ENCODE results near the gene MDM2.

Gene MDM2

DNA sequence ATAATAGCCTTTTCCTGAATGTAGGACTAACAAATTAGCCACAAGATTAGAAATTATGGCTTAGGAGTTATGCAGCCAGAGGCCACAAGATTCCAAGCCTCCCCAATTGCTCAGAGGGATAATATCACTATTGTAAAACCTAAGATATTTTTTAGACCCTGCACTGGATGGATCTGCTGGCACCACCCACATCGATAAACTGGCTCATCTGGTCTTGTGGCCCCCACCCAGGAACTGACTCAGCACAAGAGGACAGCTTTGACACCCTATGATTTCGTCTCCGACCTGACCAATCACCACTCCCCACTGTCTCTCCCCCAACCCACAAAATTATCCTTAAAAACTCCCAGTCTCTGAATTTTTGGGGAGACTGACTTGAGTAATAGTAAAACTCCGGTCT, 70.3 kb downstream of the MDM2 start:
- TF ChIP-seq ZNF8 (CRISPR knock-in tag; IDR thresholded peaks at IDR 0.05) (no peak), ZNF70 (CRISPR knock-in tag; IDR thresholded peaks at IDR 0.05) (no peak), ARNTL (CRISPR knock-in tag; IDR thresholded peaks at IDR 0.05; ENCODE audit: borderline replicate concordance, low read depth) (no peak), ZC3H10 (CRISPR knock-in tag; IDR thresholded peaks at IDR 0.05) (no peak), SNAI2 (CRISPR knock-in tag; IDR thresholded peaks at IDR 0.05) (no peak), ISL1 (CRISPR knock-in tag; IDR thresholded peaks at IDR 0.05) (no peak), ZFP3 (CRISPR knock-in tag; IDR thresholded peaks at IDR 0.05) (no peak), BACH2 (CRISPR knock-in tag; IDR thresholded peaks at IDR 0.05; ENCODE audit: borderline replicate concordance) (no peak), RARB (CRISPR knock-in tag; IDR thresholded peaks at IDR 0.05) (no peak), TCF4 (CRISPR knock-in tag; IDR thresholded peaks at IDR 0.05; ENCODE audit: borderline replicate concordance) (no peak), TOX (CRISPR knock-in tag; IDR thresholded peaks at IDR 0.05; ENCODE audit: borderline replicate concordance) (no peak), ESRRG (CRISPR knock-in tag; IDR thresholded peaks at IDR 0.05) (no peak)
- TF ChIP-seq, protein P1, sequence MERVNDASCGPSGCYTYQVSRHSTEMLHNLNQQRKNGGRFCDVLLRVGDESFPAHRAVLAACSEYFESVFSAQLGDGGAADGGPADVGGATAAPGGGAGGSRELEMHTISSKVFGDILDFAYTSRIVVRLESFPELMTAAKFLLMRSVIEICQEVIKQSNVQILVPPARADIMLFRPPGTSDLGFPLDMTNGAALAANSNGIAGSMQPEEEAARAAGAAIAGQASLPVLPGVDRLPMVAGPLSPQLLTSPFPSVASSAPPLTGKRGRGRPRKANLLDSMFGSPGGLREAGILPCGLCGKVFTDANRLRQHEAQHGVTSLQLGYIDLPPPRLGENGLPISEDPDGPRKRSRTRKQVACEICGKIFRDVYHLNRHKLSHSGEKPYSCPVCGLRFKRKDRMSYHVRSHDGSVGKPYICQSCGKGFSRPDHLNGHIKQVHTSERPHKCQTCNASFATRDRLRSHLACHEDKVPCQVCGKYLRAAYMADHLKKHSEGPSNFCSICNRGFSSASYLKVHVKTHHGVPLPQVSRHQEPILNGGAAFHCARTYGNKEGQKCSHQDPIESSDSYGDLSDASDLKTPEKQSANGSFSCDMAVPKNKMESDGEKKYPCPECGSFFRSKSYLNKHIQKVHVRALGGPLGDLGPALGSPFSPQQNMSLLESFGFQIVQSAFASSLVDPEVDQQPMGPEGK (CRISPR knock-in tag; IDR thresholded peaks at IDR 0.05; ENCODE audit: borderline replicate concordance), result no peak
- ATAC-seq, result no peak

GRCh38 chr12:68878846-68879245, 70.9 kb downstream of the MDM2 start:
- no peak for ATAC-seq
- TF ChIP-seq TOX (CRISPR knock-in tag; IDR thresholded peaks at IDR 0.05; ENCODE audit: borderline replicate concordance), result no peak

GRCh38 chr12:68880660-68881325, 72.8 kb downstream of the MDM2 start:
- ATAC-seq, result no peak
- TF ChIP-seq, protein P2, sequence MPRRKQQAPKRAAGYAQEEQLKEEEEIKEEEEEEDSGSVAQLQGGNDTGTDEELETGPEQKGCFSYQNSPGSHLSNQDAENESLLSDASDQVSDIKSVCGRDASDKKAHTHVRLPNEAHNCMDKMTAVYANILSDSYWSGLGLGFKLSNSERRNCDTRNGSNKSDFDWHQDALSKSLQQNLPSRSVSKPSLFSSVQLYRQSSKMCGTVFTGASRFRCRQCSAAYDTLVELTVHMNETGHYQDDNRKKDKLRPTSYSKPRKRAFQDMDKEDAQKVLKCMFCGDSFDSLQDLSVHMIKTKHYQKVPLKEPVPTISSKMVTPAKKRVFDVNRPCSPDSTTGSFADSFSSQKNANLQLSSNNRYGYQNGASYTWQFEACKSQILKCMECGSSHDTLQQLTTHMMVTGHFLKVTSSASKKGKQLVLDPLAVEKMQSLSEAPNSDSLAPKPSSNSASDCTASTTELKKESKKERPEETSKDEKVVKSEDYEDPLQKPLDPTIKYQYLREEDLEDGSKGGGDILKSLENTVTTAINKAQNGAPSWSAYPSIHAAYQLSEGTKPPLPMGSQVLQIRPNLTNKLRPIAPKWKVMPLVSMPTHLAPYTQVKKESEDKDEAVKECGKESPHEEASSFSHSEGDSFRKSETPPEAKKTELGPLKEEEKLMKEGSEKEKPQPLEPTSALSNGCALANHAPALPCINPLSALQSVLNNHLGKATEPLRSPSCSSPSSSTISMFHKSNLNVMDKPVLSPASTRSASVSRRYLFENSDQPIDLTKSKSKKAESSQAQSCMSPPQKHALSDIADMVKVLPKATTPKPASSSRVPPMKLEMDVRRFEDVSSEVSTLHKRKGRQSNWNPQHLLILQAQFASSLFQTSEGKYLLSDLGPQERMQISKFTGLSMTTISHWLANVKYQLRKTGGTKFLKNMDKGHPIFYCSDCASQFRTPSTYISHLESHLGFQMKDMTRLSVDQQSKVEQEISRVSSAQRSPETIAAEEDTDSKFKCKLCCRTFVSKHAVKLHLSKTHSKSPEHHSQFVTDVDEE (CRISPR knock-in tag; IDR thresholded peaks at IDR 0.05), result no peak
- no peak for TF ChIP-seq GLIS3 (CRISPR knock-in tag; IDR thresholded peaks at IDR 0.05)

DNA sequence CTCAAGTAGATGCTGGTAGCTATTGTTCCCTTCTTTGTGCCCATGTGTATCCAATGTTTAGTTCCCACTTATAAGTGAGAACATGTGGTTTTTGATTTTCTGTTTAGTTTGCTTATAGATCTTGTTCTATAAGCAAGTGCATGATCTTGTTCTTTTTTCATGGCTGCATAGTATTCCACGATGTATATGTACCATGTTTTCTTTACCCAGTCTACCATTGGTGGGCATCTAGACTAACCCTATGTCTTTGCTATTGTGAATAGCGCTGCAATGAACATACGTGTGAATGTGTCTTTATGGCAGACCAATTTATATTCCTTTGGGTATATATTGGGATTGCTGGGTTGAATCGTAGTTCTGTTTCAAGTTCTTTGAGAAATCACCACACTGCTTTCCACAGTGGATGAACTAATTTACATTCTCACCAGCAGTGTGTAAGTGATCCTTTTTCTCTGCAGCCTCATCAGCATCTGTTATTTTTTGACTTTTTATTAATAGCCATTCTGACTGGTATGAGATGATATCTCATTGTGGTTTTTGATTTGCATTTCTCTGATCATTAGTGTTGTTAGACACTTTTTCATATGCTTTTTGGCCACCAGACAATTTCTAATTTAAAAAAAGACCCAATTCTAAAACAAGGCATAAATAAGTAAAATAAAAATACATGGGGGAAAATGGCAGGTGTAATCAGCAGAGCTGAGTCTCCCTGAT, 74.4 kb downstream of the MDM2 start:
- no peak for TF ChIP-seq CSDC2 (CRISPR knock-in tag; IDR thresholded peaks at IDR 0.05)
- no peak for TF ChIP-seq OSR1 (CRISPR knock-in tag; IDR thresholded peaks at IDR 0.05)
- no peak for TF ChIP-seq ZNF70 (CRISPR knock-in tag; IDR thresholded peaks at IDR 0.05)
- TF ChIP-seq ZNF565 (CRISPR knock-in tag; conservative IDR thresholded peaks at IDR 0.05; ENCODE audit: low read depth), result no peak
- TF ChIP-seq ESRRG (CRISPR knock-in tag; IDR thresholded peaks at IDR 0.05), result no peak
- no peak for TF ChIP-seq GLIS3 (CRISPR knock-in tag; IDR thresholded peaks at IDR 0.05)
- TF ChIP-seq, protein P3, sequence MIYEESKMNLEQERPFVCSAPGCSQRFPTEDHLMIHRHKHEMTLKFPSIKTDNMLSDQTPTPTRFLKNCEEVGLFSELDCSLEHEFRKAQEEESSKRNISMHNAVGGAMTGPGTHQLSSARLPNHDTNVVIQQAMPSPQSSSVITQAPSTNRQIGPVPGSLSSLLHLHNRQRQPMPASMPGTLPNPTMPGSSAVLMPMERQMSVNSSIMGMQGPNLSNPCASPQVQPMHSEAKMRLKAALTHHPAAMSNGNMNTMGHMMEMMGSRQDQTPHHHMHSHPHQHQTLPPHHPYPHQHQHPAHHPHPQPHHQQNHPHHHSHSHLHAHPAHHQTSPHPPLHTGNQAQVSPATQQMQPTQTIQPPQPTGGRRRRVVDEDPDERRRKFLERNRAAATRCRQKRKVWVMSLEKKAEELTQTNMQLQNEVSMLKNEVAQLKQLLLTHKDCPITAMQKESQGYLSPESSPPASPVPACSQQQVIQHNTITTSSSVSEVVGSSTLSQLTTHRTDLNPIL (CRISPR knock-in tag; IDR thresholded peaks at IDR 0.05; ENCODE audit: low read depth), result no peak

DNA sequence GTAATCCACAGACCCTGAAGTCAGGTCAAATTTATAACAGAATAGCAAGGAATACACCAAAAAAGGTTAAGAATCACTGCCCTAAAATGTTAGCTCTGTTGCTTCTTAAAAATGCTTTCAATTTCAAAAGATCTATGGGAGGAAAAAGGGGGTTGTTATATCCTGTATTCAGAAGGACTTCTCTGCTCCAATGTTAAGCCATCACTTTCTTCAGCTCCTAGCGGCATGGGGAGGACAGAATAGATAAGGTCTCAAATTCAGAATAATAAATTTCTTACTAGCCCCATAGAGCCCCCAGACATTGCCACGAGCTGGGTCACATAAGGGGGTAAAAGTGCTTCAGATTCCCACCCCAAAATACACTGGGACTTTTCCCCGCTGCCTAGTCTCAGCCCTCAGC, 75.2 kb downstream of the MDM2 start:
- no peak for ATAC-seq
- TF ChIP-seq ISL1 (CRISPR knock-in tag; IDR thresholded peaks at IDR 0.05) (no peak), OSR1 (CRISPR knock-in tag; IDR thresholded peaks at IDR 0.05) (no peak), TOX (CRISPR knock-in tag; IDR thresholded peaks at IDR 0.05; ENCODE audit: borderline replicate concordance) (no peak), ZC3H10 (CRISPR knock-in tag; IDR thresholded peaks at IDR 0.05) (no peak), POU6F1 (CRISPR knock-in tag; IDR thresholded peaks at IDR 0.05; ENCODE audit: borderline replicate concordance, low read depth) (no peak), ZNF565 (CRISPR knock-in tag; conservative IDR thresholded peaks at IDR 0.05; ENCODE audit: low read depth) (no peak), ARNTL (CRISPR knock-in tag; IDR thresholded peaks at IDR 0.05; ENCODE audit: borderline replicate concordance, low read depth) (no peak), ESRRG (CRISPR knock-in tag; IDR thresholded peaks at IDR 0.05) (no peak), RARB (CRISPR knock-in tag; IDR thresholded peaks at IDR 0.05) (no peak), BACH2 (CRISPR knock-in tag; IDR thresholded peaks at IDR 0.05; ENCODE audit: borderline replicate concordance) (no peak), ZNF8 (CRISPR knock-in tag; IDR thresholded peaks at IDR 0.05) (no peak), CSDC2 (CRISPR knock-in tag; IDR thresholded peaks at IDR 0.05) (no peak), ZFP30 (CRISPR knock-in tag; IDR thresholded peaks at IDR 0.05) (no peak)
- TF ChIP-seq, protein P3 (CRISPR knock-in tag; IDR thresholded peaks at IDR 0.05; ENCODE audit: low read depth), result no peak
- TF ChIP-seq, protein P4, sequence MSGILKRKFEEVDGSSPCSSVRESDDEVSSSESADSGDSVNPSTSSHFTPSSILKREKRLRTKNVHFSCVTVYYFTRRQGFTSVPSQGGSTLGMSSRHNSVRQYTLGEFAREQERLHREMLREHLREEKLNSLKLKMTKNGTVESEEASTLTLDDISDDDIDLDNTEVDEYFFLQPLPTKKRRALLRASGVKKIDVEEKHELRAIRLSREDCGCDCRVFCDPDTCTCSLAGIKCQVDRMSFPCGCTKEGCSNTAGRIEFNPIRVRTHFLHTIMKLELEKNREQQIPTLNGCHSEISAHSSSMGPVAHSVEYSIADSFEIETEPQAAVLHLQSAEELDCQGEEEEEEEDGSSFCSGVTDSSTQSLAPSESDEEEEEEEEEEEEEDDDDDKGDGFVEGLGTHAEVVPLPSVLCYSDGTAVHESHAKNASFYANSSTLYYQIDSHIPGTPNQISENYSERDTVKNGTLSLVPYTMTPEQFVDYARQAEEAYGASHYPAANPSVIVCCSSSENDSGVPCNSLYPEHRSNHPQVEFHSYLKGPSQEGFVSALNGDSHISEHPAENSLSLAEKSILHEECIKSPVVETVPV (CRISPR knock-in tag; IDR thresholded peaks at IDR 0.05), result no peak

More for the DNA sequence above, 74.4 kb downstream of the MDM2 start:
- ATAC-seq, result no peak
